ENCODE results near the gene P2RX7.
"Not testable (repeated sequence)": the region's sequence is repeated elsewhere in the genome, so short reads cannot be mapped to it uniquely, and the experiment has no call there.

Gene P2RX7

GRCh38 chr12:121222847-121223246 is 90.2 kb downstream of the P2RX7 start:
- no peak for DNase-seq (ENCODE audit: low spot score)
- CTCF ChIA-PET: no interaction called here
- POLR2A ChIA-PET (ENCODE audit: low non-redundant PET): no interaction called here
- no peak for TF ChIP-seq CTCF (conservative IDR thresholded peaks at IDR 0.05; ENCODE audit: low read depth)
- no peak overlapping the region for H3K27ac ChIP-seq

GRCh38 chr12:121223292-121224285 is 90.9 kb downstream of the P2RX7 start:
- no peak overlapping the region for H3K27ac ChIP-seq
- no peak; the same call in 1 of the 2 replicates for TF ChIP-seq CTCF (conservative IDR thresholded peaks at IDR 0.05; ENCODE audit: low read depth)
- CTCF ChIA-PET: interaction anchor here (0.5 to 0.7 kb wide), 3 partner anchors 9 to 218 kb away, joined by 3 to 5 read pairs (median 4); no protein-coding TSS in a partner anchor
- DNase-seq (ENCODE audit: low spot score): no peak
- POLR2A ChIA-PET (ENCODE audit: low non-redundant PET): no interaction called here

GRCh38 chr12:121224591-121224990 is 91.9 kb downstream of the P2RX7 start:
- DNase-seq (ENCODE audit: low spot score): no peak
- no peak overlapping the region for H3K27ac ChIP-seq
- ChIA-PET CTCF (interaction anchor here (0.7 kb wide), 1 partner anchor 217 kb away, joined by 5 read pairs; no protein-coding TSS in a partner anchor), POLR2A (ENCODE audit: low non-redundant PET) (no interaction called here)
- no peak for TF ChIP-seq CTCF (conservative IDR thresholded peaks at IDR 0.05; ENCODE audit: low read depth)

GRCh38 chr12:121226399-121226798 is 93.7 kb downstream of the P2RX7 start:
- ChIA-PET POLR2A (ENCODE audit: low non-redundant PET) (interaction anchor here (0.6 kb wide), 1 partner anchor 247 kb away, joined by 3 read pairs; no protein-coding TSS in a partner anchor), CTCF (no interaction called here)
- DNase-seq (ENCODE audit: low spot score): no peak
- TF ChIP-seq CTCF (conservative IDR thresholded peaks at IDR 0.05; ENCODE audit: low read depth): no peak
- H3K27ac ChIP-seq: no peak overlapping the region

- ChIA-PET CTCF (interaction anchor here (1.0 kb wide), 1 partner anchor 10 kb away, joined by 3 read pairs; no protein-coding TSS in a partner anchor), POLR2A (ENCODE audit: low non-redundant PET) (interaction anchor here (0.6 kb wide), 1 partner anchor 247 kb away, joined by 3 read pairs; no protein-coding TSS in a partner anchor)
- DNase-seq (ENCODE audit: low spot score); H3K27ac ChIP-seq: not testable (repeated sequence)
Measured at GRCh38 chr12:121226871-121227270, 94.2 kb downstream of the P2RX7 start.

- no peak for TF ChIP-seq CTCF (conservative IDR thresholded peaks at IDR 0.05; ENCODE audit: low read depth)
- POLR2A ChIA-PET (ENCODE audit: low non-redundant PET): no interaction called here
- CTCF ChIA-PET: interaction anchor here (1.0 to 1.1 kb wide), 2 partner anchors 11 to 43 kb away, joined by 3 to 7 read pairs; no protein-coding TSS in a partner anchor
- DNase-seq (ENCODE audit: low spot score): peak; percentile 71
- no peak overlapping the region for H3K27ac ChIP-seq
Measured at GRCh38 chr12:121227294-121227693, 94.6 kb downstream of the P2RX7 start.
